Omental fat pad (tissue), 4 donors: ENCODE measurements around the gene LDHD. TPM values are rescaled to one million over a fixed set of nuclear protein-coding genes. Genes with fewer than 3 reads are reported as not detected.

Source experiments
- ATAC-seq: fragments of 150-250 bp; one replicate; pipeline ENCODE4 v1.9.1; 2016; ENCODE audit warnings: mild to moderate bottlenecking, moderate library complexity; ENCODE audit not compliant: low FRiP score
- DNase-seq: peaks from one replicate; pipeline ENCODE4 v3.0.0-alpha.2; 2019; ENCODE audit warnings: low spot score
- total RNA-seq, 4 donors: library from RNA; depleted of rRNA; stranded (reverse); fragments of >200 nt; gene quantifications; one replicate each; pipeline ENCODE4 v1.1.0, GENCODE V29; 2016
- TF ChIP-seq, protein P1 (sequence below), 3 donors: fragments of 450-650 bp; IDR thresholded peaks; one replicate each; pipeline ENCODE4 v1.5.1; 2016 to 2017; ENCODE audit warnings: antibody characterized with exemption in 3 of 3, mild to moderate bottlenecking in 3 of 3, moderate library complexity in 2 of 3

Gene LDHD
- total RNA-seq, 4 donors from 2014 or later: 10.2 to 52.5 (median 17.4) TPM

DNA sequence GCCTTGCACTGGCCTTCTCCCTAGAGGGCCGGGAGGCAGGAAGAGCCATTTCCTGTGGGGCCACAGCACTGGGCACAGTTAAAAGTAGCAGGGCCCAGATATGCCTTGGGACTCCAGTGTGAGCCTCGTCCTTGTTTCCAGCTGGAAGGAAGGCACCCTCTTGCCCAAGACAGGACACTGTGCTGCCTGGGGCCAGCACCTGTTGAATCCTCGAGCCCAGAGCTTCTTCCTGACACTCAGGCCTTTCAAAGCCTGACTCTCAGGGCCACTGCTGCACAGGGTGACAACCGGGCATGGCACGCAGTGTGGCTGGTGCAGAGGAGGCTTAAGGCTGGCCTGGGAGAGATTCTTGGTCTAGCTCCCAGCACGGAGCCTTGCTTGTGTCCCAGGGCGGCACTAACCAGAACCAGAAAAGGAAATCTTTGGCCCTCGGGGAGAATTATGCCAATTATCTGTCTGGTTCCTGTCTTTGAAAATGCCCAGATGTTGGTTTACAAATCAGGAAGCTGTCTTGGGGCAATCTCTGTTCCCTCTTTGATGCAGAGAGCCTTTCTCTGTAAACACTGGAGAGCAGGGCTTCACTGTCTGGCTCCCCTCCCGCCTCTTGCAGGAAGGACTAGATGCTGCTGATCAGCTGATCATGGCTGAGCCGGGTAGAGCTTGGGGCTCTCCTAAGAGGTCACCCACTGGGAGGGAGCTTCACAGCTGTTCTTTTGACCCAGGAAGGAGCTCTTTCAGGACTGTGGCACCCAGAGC, 11.1 kb downstream of the LDHD start:
- no peak for DNase-seq
- ATAC-seq: no peak
- TF ChIP-seq, protein P1, sequence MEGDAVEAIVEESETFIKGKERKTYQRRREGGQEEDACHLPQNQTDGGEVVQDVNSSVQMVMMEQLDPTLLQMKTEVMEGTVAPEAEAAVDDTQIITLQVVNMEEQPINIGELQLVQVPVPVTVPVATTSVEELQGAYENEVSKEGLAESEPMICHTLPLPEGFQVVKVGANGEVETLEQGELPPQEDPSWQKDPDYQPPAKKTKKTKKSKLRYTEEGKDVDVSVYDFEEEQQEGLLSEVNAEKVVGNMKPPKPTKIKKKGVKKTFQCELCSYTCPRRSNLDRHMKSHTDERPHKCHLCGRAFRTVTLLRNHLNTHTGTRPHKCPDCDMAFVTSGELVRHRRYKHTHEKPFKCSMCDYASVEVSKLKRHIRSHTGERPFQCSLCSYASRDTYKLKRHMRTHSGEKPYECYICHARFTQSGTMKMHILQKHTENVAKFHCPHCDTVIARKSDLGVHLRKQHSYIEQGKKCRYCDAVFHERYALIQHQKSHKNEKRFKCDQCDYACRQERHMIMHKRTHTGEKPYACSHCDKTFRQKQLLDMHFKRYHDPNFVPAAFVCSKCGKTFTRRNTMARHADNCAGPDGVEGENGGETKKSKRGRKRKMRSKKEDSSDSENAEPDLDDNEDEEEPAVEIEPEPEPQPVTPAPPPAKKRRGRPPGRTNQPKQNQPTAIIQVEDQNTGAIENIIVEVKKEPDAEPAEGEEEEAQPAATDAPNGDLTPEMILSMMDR (IDR thresholded peaks at IDR 0.05): no peak

DNA sequence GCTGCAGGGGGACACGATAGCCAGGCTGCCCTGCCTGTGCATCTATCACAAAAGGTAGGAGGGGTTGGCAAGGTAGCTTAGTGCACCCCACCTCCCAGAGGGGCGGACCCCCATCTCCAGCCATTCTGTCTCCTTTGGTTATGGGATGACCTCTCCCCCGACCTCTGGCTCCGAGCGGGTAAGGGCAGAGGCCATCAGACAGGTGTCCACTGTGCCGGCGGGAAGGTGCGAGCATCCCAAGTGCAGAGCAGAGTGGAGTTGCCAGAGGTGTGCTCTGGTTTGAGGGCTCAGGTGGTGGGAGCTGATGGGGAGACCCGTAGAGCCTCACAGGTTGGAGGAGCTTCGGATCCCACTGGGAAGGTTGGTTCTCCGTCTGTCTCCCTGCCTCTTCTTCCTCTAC, 11.7 kb downstream of the LDHD start:
- TF ChIP-seq, protein P1 (IDR thresholded peaks at IDR 0.05): no peak
- DNase-seq: no peak
- ATAC-seq: no peak

DNA sequence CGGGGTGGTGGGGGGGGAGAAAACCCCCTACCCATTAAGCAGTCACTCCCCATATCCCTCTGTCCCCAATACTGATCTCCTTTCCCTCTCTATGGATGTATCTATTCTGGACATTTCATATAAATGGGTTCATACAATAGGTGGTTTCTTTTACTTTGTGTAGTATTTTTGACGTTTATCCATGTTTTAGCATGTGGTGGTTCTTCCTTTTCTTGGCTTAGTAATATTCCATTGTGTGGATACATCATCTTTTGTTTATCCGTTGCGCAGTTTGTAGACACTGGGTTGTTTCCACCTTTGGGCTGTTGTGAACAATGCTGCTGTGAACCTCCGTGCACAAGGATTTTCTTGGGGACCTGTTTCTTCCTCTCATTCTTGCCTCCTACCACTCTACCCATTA, 12.6 kb downstream of the LDHD start:
- DNase-seq (no peak), ATAC-seq (no peak)
- TF ChIP-seq, protein P1 (IDR thresholded peaks at IDR 0.05): no peak

- TF ChIP-seq, protein P1 (IDR thresholded peaks at IDR 0.05): no peak
- DNase-seq (no peak), ATAC-seq (no peak)
Measured at GRCh38 chr16:75102595-75102994, 14.0 kb downstream of the LDHD start.

- no peak for ATAC-seq
- DNase-seq: no peak
- TF ChIP-seq, protein P1 (IDR thresholded peaks at IDR 0.05): no peak
Measured at GRCh38 chr16:75101635-75102034, 14.9 kb downstream of the LDHD start.

GRCh38 chr16:75100603-75100990, 16.0 kb downstream of the LDHD start:
- DNase-seq: no peak
- TF ChIP-seq, protein P1 (IDR thresholded peaks at IDR 0.05): no peak
- ATAC-seq: no peak
